Stimulated activated CD4-positive, alpha-beta T cell treated with anti-CD3 and anti-CD28 coated beads, Interleukin-4, amount 100 ng/mL, for 4 hours (primary cell): ENCODE results near the gene SLC6A7.

Experiments used
- DNase-seq, 2 experiments: peaks; one replicate each; pipeline ENCODE4 v3.0.0-alpha.2; 2020

The SLC6A7 gene

DNA sequence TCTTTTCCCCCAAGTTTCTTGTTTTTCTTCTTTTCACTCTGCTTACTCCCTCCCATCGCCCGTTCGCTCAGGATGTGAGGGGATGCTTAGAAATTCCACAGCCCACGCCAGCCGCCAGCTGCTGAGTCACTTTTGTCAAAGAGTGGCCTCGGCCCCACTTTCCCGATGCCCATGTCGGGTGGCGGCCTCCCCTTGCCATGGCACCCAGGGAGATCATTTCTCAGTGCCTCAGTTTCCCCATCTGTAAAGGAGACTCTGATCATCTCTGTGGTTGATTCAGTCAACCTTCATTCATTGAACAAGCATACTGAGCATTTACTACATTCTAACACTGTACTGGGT lies 33.9 kb upstream of the SLC6A7 start:
- DNase-seq, result no peak

DNA sequence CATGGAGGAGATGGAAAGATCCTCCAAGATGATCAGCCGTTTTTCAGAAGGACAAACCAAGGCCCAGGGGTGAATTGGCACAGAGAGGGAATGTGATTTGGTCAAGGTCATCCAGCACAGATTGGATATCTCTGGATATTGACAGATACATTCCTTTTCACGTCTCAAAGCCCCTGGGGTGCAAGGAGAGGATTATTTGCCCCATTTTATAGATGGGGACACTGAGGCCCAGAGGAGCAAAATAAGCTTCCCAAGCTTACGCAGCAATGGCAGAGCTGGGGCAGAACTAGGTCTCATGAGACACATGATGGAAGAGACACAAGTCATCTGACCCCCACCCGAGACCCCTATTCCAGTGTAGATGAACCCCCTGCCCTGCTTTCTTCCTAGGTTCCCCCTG lies 33.3 kb upstream of the SLC6A7 start:
- no peak for DNase-seq

DNA sequence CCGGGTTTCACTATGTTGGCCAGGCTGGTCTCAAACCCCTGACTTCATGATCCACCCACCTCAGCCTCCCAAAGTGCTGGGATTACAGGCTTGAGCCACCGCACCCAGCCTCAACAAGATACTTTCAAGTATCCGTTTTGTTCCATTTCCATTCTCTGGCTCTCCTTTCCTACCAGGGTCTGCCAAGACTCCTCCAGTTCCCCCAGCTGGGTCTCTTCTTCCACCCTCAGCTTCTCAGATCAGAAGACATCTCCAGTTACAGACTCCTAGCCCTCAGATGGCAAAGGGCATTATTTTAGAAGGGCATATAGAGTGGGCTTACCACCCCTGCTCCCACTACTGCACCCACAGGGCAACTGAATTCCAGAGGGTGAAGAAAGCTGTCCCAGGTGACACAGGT lies 32.7 kb upstream of the SLC6A7 start:
- no peak for DNase-seq

DNA sequence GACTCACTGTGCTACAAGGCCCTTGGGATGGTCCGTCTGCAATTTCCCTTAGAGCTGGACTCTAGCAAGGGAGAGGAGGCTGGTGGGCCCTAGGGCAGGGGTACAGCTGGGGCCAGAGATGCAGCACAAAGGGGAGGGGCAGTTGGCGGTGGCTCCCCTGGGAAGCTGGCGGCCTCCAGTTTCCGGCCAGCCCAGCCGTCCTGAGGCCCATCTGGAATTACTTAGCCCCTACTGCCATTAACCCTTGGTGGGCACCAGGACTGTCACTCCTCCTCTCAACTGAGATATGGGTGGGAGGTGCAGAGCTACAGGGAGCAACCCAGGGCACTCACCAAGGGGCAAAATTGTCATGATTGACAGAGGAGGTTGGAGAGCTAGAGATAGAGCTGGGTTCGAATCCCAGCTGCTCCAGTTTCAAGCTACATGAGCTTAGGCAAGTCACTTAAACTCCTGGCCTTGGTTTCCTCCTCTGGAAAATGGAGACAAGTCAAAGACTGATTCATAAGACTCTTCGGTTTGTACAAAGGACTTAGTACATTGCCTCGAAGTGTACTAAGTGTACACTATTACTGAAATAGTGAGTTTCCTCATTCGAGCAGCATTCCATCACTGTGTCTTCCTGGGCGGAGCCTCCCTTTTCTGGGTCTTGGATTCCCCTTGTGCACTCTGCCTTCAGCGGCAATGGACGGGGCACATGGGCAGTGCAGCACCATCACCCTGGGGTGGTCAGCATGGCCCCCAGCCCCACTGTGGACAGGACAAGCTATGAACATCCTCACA lies 31.5 kb upstream of the SLC6A7 start:
- no peak for DNase-seq

DNA sequence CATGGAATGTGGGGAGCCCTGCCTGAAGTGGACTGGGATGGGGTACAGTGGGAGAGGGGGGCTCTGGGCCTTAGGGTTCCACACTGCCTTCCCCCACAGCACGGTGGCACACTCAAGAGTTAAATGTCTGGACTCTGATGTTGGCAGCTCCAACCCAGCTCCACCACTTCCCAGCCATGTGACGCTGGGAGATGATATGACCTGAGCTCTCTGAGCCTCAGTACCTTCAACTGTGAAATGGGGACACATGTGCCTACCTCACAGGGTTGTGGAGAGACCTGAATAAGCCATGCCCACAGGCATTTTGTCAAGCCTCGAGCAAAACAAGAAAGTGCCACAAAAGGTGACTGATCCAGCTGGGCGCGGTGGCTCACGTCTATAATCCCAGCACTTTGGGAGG lies 30.8 kb upstream of the SLC6A7 start:
- no peak for DNase-seq

DNA sequence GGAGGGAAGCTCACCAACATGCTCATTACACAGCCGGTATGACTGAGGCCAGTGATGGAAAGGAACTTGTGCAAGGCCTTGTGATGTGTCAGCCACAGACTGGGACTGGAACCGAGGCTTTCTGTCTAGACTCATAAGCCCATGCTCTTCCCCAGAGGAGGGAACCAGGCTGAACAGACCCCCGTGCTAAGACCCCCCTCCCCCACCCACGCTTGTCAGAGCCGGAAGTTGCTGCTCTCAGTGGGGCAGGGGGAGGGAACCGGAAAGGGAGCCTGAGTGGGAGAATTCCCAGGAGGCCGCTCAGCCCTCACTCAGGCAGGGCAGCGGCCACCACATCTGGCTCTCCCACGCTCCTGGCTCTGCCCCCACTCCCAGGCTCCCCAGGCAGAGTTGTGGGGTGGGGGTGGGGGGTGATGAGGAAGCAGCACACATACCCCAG lies 30.1 kb upstream of the SLC6A7 start:
- no peak for DNase-seq

DNA sequence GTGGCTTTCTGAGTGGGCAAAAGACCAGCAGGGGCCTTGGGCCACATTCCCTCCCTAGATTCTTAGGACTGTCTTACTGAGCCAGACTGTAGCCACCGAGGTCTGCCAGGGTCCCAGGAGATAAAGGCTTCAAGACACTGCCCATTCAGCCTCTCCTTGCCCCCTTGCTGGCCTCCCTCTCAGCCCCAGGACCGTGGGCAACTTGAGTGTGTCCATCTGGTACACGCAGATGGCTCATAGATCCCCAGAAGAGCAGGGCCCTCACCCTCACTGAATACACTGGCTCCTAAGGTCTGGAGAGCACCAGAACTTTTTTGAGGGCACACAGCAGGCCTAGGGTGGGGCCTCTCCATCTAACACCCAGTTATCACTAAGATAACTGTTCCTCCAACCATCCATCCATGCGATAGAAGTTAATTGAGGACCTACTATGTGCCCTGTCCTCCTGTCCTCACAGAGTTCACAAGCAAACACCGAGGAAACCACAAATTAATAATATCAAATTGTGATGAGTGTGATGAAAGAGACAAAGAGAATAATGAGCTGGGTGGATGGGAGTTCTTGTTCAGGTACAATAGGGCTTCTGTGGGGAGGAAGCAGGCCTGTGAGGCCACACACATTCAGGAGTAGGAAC lies 29.3 kb upstream of the SLC6A7 start:
- no peak for DNase-seq

DNA sequence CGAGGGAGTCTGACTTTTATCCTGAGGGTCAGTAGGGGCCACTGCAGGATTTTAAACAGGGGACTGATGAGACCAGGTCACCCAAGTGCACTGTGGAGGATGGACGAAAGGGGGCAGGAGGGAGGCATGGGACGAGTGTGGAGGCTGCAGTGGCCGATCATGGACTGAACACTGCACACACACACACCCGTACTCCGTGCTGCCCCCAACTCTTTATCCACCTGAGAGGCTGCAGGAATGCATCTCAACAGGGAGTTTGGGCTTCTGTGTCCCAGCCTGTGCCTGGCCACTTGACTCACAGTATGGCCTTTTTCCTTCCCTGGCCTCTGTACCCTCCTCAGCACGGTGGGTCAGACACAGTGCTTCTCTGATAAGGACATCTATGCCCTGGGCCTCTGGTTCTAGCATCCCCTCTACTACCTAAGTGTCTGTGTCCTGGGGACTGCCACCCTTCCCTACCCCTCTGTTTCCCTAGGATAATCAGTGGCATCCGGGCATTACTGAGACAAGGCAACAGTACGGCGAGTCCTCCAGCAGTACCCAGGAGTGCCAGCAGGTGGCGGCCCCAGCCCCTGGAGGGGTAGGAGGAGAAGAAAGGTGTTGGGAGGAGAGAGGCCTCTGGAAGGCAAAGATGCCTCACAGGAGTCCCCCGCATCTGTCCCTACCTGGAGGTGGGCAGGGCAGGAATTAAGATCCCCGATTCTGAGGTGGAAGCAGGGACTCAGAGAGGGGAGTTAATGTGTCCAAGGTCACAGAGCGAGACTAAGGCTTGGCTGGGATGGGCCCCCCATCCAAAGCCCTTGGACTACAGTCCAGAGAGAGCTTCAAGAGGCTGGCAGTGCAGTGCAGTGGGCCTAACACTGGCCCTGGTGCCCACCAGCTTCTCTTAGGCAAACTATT lies 28.4 kb upstream of the SLC6A7 start:
- DNase-seq, result peak; percentile 48 to 74

DNA sequence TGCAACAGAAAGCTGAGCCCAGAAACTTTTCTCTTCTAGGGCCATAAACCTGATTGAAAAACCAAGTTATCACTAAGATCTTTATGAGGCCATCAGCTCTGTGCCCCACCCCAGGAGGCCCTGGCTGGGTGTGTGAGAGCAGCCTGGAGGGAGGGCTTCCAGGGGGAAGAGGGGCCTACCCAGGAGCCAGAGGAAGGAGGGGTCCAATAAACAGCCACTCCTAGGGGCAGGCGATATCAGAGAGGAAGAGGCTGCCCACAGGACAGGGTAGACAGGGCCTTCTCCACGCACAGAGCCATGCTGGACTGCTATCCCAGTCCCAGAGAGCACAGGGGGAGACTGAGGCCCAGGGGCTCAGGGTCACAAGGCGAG lies 27.7 kb upstream of the SLC6A7 start:
- DNase-seq, result no peak

DNA sequence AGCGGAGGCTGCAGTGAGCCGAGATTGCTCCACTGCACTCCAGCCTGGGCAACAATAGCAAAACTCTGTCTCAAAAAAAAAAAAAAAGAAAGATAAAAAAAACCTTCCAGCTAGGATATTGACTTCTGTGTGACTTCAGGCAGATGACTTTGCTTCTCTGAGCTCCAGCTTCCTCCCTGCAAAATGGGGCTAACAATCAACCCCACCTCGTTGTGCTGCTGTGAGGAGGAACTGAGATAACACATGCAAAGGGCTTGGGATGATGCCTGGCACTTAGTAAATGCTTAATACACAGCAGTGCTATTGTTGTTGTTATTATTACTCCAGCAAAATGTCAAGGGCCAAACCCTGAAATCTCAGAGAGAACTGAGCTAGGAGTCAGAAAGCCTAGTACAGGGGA lies 26.8 kb upstream of the SLC6A7 start:
- DNase-seq, result no peak

DNA sequence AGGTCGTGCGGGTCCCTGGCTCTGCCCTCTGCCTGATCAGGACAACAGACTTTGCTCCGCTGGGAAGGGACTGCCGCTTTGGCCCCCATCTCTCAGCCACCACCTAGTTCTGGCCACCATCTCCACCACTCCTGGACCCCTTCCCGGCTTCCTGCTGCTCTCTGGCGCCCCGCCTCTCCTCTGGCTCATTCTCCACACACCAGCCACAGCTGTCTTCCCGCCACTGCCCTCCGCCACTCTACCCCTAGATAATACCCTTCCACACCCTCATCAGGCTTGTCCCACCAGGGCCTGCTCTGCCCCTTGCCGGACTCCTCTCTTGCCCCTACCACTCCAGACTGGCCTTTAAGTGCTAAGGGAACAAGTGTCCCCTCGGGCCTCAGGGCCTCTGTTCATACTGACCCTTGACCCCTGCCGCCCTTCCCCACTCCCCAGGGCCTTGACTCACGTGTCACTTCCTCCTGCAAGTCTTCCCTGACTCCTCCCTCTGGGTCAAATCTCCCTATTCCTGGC lies 26.3 kb upstream of the SLC6A7 start:
- DNase-seq, result no peak

DNA sequence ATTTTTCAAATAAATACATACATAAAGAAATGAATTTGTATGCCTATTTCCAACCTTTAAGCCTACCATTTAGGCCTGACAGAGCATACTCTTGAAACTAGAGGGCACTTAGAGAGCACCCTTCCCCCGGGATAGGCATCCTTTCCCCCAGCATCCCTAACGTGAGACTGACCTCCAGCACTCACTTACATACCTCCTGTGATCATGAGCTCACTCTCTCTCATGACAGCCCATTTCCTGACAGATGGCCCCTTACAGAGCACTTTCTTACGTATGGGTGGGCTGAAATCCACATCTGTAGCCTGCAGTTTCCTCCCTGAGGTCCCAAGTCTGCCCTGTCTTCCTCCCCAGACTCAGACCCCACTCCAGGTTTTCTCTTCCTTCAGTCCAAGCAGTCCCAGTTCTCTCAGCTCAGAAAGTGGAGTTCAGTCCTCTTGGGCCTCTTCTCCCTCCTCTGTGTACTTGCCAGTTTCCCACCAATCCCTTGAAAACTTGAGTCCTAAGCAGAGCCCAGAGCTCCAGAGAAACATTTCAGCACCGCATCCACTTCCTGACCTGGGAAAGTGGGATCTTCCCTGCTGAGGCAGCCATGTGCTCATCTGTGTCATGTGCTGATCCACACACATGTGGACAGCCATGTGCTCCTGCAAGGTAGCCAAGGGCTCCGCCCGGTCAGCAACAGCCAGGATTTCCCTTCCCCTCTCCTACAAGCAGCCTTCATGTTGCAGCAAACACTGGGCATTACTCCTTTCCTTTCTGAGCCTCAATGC lies 25.5 kb upstream of the SLC6A7 start:
- DNase-seq, result no peak

DNA sequence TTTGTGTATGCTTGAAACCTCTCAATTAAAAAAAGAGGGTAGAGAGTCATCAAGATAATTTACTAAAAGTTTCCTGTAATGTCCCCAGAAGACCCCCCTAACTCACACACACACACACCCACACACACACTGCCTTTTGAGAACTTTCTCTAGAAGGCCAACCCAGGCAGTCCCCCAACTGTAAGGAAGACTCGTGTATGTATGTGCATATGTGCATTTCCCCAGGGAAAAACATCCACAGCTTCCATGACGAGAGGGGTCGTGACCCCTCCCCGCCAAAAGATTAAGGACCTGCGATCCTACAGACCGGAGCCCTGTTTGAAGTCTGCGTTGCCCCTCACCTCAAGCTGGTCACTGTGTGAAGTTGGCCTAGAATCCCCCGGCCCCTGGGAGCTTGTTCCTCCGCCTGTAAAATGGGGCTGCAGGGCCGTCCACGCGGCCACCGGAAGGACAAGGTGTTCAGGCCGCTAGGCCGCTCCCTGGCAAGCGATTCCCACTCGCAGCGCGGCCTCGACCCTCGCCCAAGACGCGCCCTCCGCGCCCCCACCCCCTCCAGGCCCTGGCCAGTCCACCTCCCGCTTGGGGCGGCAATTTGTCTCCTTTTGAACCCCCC lies 23.7 kb upstream of the SLC6A7 start:
- DNase-seq, result no peak

DNA sequence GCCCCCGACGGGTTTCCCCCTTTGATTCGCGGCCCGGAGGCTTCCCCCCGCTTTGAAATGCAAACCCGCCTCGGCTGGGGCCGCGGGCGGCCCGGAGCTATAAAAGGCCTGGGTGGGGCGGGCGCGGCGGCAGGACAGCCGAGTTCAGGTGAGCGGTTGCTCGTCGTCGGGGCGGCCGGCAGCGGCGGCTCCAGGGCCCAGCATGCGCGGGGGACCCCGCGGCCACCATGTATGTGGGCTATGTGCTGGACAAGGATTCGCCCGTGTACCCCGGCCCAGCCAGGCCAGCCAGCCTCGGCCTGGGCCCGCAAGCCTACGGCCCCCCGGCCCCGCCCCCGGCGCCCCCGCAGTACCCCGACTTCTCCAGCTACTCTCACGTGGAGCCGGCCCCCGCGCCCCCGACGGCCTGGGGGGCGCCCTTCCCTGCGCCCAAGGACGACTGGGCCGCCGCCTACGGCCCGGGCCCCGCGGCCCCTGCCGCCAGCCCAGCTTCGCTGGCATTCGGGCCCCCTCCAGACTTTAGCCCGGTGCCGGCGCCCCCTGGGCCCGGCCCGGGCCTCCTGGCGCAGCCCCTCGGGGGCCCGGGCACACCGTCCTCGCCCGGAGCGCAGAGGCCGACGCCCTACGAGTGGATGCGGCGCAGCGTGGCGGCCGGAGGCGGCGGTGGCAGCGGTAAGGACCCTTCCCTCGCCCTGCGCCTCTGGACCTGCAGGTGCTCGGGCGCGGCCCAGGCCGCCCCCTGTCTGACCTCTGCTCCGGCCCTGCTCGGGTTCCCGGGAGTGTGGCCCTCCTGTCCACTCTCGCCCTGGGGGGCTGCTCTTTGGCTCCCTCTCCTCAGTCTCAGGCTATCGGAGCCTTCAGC lies 23.0 kb upstream of the SLC6A7 start, which contains the start of gene CDX1:
Gene CDX1 (plus strand): TSS at position 129 of the 862 bp plus-strand sequence. CDS start 99 bp downstream, at position 228.
- no peak for DNase-seq

DNA sequence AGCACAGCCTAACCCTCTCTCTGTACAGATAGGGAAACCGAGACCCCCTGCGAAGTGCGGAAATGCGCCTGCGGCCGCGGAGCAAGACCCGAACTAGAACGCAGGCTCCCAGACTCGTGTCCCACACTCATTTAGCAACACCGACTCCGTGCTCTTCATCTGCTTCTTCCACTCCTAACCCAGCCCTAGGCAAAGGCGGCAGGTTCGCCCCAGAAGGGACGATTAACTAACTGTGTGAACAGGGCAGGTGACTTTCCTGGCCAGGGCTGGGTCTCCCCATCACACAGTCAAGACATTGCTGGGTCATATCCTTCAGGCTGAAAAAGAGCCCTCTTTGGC lies 22.4 kb upstream of the SLC6A7 start:
- DNase-seq, result no peak

DNA sequence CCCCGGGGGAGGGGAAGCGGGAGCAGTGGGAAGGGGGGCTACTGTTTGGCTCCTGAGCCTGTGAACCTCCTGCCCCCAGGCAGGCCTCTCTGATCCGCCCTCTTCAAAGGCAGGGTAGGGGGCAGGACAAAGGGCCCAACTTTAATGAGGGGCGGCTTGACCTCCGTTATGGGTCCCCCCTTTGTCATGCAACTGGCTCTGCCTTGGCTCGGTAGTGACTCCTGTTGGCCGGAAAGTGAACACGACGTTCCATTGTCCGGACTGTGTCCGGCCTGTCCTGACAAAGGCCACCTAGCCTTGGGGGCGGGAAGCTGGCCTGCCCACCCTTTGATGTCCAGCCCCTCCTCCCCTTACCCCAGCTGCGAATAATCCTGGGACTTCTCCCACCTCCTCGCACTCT lies 22.0 kb upstream of the SLC6A7 start:
- no peak for DNase-seq

DNA sequence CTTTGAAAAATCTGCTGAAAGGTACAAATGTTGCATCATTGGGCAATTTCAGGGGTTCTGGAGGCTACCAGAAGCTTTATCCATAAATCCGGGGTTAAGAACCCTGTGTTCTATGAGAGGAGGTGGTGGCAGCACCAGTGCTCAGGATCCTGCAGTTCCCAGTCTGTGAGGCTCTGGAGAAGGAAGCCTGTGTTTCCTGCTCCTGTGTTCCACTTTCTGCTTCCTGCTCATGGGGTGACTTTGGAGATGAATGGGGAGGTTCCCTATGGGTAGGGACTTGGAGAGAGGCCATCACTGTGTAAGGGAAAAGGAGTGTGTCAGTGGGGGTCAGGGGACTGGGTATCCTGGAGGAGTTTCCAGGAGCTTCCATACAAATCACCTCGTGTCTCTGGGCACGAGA lies 21.0 kb upstream of the SLC6A7 start:
- no peak for DNase-seq

DNA sequence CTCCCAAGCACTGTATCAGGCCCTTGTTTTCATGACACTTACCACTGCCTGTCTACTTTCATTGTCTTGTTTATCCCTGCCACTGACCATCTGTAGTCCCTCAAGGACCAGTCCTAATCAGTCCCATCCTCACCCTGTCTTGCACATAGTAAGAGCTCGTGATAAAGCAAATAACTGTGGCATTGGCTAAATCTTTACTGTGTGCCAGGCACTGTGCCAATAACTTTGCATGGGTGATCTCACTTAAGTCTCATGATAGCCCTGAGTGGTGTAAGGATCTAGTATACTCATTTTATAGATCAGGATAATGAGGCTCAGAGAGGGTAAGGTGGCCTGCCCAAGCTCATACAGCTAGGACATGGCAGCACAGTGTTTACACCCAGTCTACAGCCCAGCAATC lies 17.7 kb upstream of the SLC6A7 start:
- DNase-seq, result no peak

DNA sequence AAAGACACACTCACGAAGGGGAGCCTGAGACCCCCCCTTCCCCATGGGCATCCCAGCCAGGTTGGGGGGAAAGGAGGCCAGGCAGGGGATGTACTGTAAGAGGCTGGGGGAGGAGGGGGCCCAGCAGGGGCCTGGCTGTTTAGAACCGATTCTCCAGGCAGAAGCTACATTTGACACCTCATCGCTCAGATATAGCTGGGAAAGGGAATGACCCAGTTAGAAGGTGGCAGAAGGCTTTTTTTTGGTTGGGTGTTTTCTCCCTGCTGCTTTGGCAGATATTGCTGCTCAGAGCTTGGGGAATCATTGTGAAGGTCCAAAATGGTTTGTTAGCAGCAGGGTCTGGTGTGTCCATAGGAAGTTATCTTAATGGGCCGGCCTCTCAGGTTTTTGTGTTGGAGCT lies 17.3 kb upstream of the SLC6A7 start:
- no peak for DNase-seq

DNA sequence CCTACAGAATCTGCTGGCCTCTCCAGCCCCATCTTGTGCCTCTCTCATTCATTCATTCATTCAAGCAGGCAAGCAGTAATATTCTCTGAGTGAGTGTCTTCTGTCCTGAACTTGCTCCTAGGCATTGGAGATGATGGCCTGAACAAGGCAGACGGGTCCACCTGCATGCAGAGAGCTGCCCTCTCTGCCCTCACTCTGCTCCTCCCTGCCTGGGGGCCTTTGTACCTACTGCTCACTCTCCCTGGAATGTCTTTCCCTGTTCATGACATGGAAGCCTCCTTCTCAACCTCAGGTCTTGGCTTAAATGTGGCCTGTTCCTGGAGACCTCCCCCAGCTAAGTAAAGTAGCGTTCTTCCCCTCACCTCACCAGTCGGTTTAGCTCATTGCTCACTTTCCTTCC lies 16.7 kb upstream of the SLC6A7 start:
- DNase-seq, result no peak

DNA sequence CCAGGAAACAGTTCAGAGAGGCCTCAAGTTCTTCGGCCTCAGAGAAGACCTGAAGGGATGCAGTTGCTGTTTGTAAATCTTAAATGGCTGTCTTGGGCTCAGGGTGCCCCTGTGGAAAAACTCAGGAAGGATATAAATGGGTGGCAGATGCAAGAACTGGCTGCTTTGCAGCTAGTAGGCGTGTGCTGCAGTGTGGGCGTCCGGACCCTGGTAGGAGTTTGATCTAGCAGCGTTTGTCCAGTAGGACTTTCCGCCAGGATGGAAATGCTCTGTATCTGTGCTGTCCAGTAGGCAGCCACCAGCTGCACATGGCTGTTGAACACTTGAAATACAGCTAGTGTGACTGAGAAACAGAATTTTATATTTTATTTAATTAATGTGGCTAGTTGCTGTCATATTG lies 15.6 kb upstream of the SLC6A7 start:
- no peak for DNase-seq
